K562 (cell line): ENCODE data around the gene E2F2. TPM values are rescaled to one million over a fixed set of nuclear protein-coding genes. Genes with fewer than 3 reads are reported as not detected.

Source experiments
- CEBPZ ChIP-seq: fragments of 150-350 bp; IDR thresholded peaks from 2 replicates; pipeline ENCODE4 v1.6.1; 2014; ENCODE audit warnings: low read depth, mild to moderate bottlenecking, low read length, borderline replicate concordance
- HCFC1 ChIP-seq: IDR thresholded peaks from 2 replicates; pipeline ENCODE4 v1.6.1; 2012; ENCODE audit warnings: low read depth, low read length, improper control_type of control experiment
- MBD1 ChIP-seq: fragments of 250-450 bp; sonication (Bioruptor Pico); IDR thresholded peaks from 2 replicates; pipeline ENCODE4 v1.8.0; 2022; ENCODE audit warnings: inconsistent platforms
- PHF21A ChIP-seq: fragments of 450-650 bp; IDR thresholded peaks from 2 replicates; pipeline ENCODE4 v1.6.1; 2017; ENCODE audit warnings: low read depth, borderline replicate concordance
- PHF8 ChIP-seq: fragments of 200-600 bp; sonication (generic); IDR thresholded peaks from 2 replicates; pipeline ENCODE4 v1.6.1; 2012; ENCODE audit warnings: mixed run types, mild to moderate bottlenecking, inconsistent platforms, low read length, moderate library complexity, borderline replicate concordance
- PKNOX1 ChIP-seq: fragments of 450-650 bp; IDR thresholded peaks from 2 replicates; pipeline ENCODE4 v1.6.1; 2016
- PRPF4 ChIP-seq: fragments of 200-400 bp; formaldehyde crosslinking; IDR thresholded peaks from one replicate; pipeline ENCODE4 v1.6.1; 2017; ENCODE audit warnings: low read length, low read depth, mild to moderate bottlenecking; ENCODE audit not compliant: insufficient read depth, poor library complexity, severe bottlenecking
- RBBP5 ChIP-seq: fragments of 200-600 bp; sonication (generic); IDR thresholded peaks from 2 replicates; pipeline ENCODE4 v1.6.1; 2012; ENCODE audit warnings: borderline replicate concordance, mild to moderate bottlenecking, low read length, control low read depth, inconsistent platforms; ENCODE audit not compliant: insufficient read depth, poor library complexity, severe bottlenecking
- SMARCC2 ChIP-seq: fragments of 450-650 bp; IDR thresholded peaks from 2 replicates; pipeline ENCODE4 v1.6.1; 2017; ENCODE audit warnings: antibody characterized with exemption, moderate library complexity, mild to moderate bottlenecking, low read depth
- SRSF1 ChIP-seq: fragments of 200-400 bp; formaldehyde crosslinking; IDR thresholded peaks from 2 replicates; pipeline ENCODE4 v1.6.1; 2017; ENCODE audit warnings: mild to moderate bottlenecking, low read depth, low read length, moderate library complexity
- STAG1 ChIP-seq: sonication (generic); formaldehyde crosslinking; IDR thresholded peaks from 2 replicates; pipeline ENCODE4 v1.5.0; 2020; ENCODE audit warnings: missing genetic modification reagents, borderline replicate concordance
- STAT5B ChIP-seq: fragments of 250-450 bp; sonication (Bioruptor Pico); IDR thresholded peaks from 2 replicates; pipeline ENCODE4 v1.8.0; 2021; ENCODE audit warnings: mild to moderate bottlenecking, inconsistent platforms
- THRA ChIP-seq: fragments of 450-650 bp; IDR thresholded peaks from 2 replicates; pipeline ENCODE4 v1.6.1; 2017; ENCODE audit warnings: mild to moderate bottlenecking, moderate library complexity
- ZFX ChIP-seq: sonication (generic); formaldehyde crosslinking; IDR thresholded peaks from 2 replicates; pipeline ENCODE4 v1.8.0; 2022; ENCODE audit warnings: mild to moderate bottlenecking, missing genetic modification reagents, moderate library complexity
- ZNF212 ChIP-seq: fragments of 450-650 bp; formaldehyde crosslinking; IDR thresholded peaks from 2 replicates; pipeline ENCODE4 v1.4.0; 2020; ENCODE audit warnings: mild to moderate bottlenecking
- ZNF398 ChIP-seq: fragments of 250-450 bp; sonication (Bioruptor Pico); IDR thresholded peaks from 2 replicates; pipeline ENCODE4 v1.8.0; 2021; ENCODE audit warnings: moderate library complexity, mild to moderate bottlenecking, inconsistent platforms
- ZNF561 ChIP-seq: fragments of 450-650 bp; formaldehyde crosslinking; conservative IDR thresholded peaks from 2 replicates; pipeline ENCODE4 v1.4.0; 2020; ENCODE audit warnings: mild to moderate bottlenecking, moderate library complexity
- polyA plus RNA-seq, 8 experiments: library from polyadenylated mRNA; depleted of rRNA in 4 of 8; stranded (reverse) in 5 of 8; unstranded in 3 of 8; fragments of >200 nt; fragmentation: Nextera tagmentation in 2 of 8; fragmentation: Illumina TruSeq in 1 of 8; extraction: Ambion mirVana in 2 of 8; extraction: Trizol in 1 of 8; gene quantifications; 2 replicates each; pipeline versions ENCODE4 v1.2.1 to v1.2.3, GENCODE V29; 2011 to 2014; ENCODE audit warnings: inconsistent platforms in 1 of 8, missing spikeins in 1 of 8
- total RNA-seq, 7 experiments: library from RNA; depleted of rRNA in 6 of 7; stranded (reverse); fragments of >200 nt in 6 of 7; fragmentation: Illumina TruSeq in 2 of 7; extraction: Trizol in 2 of 7; gene quantifications; 2 replicates each; pipeline versions ENCODE4 v1.2.1 to v1.2.3, GENCODE V29; 2011 to 2021; ENCODE audit warnings: low replicate concordance in 1 of 7

E2F2 gene
- total and polyA plus RNA-seq, 9 of the 15 experiments (the other 6 are each of a cell fraction or from before 2014, with no cell fraction given): 3.1 to 25.3 (median 11.4) TPM

GRCh38 chr1:23567996-23568607 is 37.1 kb upstream of the E2F2 start (continued):
- TF ChIP-seq CEBPZ (no peak), SMARCC2 (no peak), ZFX (CRISPR knock-in tag) (no peak), PHF8 (peak; percentile 59; the same call in 1 of the 2 replicates), SRSF1 (no peak), THRA (no peak), STAG1 (CRISPR knock-in tag) (no peak), STAT5B (no peak), ZNF561 (CRISPR knock-in tag) (no peak), ZNF398 (CRISPR knock-in tag) (no peak), ZNF212 (CRISPR knock-in tag) (no peak), PRPF4 (no peak), HCFC1 (0 out of 2 replicates have a peak, but pooled peaks have one; percentile 11), RBBP5 (peak; percentile 38), PKNOX1 (no peak), MBD1 (CRISPR knock-in tag) (no peak), PHF21A (no peak)
